ENCODE data around the gene LPP.
A peak's percentile ranks its signal among the peaks of the same experiment; 100 is the strongest.

The LPP gene

GRCh38 chr3:188900421-188900951, 746.5 kb downstream of the LPP start:
- H3K27me3 ChIP-seq (ENCODE audit: insufficient read depth, poor library complexity, severe bottlenecking), result no peaks in the 10 kb centered on the region
- DNase-seq (ENCODE audit: low spot score) (no peak), ATAC-seq (ENCODE audit: low read depth) (peak; percentile 93)
- no peaks in the 10 kb centered on the region for H3K9me3 ChIP-seq (ENCODE audit: severe bottlenecking)
- H3K27ac ChIP-seq (ENCODE audit: poor library complexity, severe bottlenecking), result peak overlapping the region; percentile 98
- no peak overlapping the region for H3K4me3 ChIP-seq (ENCODE audit: severe bottlenecking)
- H3K36me3 ChIP-seq (ENCODE audit: low read depth), result no peaks in the 10 kb centered on the region
- TF ChIP-seq, protein P1, sequence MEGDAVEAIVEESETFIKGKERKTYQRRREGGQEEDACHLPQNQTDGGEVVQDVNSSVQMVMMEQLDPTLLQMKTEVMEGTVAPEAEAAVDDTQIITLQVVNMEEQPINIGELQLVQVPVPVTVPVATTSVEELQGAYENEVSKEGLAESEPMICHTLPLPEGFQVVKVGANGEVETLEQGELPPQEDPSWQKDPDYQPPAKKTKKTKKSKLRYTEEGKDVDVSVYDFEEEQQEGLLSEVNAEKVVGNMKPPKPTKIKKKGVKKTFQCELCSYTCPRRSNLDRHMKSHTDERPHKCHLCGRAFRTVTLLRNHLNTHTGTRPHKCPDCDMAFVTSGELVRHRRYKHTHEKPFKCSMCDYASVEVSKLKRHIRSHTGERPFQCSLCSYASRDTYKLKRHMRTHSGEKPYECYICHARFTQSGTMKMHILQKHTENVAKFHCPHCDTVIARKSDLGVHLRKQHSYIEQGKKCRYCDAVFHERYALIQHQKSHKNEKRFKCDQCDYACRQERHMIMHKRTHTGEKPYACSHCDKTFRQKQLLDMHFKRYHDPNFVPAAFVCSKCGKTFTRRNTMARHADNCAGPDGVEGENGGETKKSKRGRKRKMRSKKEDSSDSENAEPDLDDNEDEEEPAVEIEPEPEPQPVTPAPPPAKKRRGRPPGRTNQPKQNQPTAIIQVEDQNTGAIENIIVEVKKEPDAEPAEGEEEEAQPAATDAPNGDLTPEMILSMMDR (IDR thresholded peaks at IDR 0.05; ENCODE audit: poor library complexity, severe bottlenecking), result no peak
- H3K4me1 ChIP-seq (ENCODE audit: insufficient read depth, poor library complexity, severe bottlenecking), result peaks cover 25% of the 10 kb centered on the region

GRCh38 chr3:188901126-188901525, 747.2 kb downstream of the LPP start:
- no peak for DNase-seq (ENCODE audit: low spot score)
- peaks cover 25% of the 10 kb centered on the region for H3K4me1 ChIP-seq (ENCODE audit: insufficient read depth, poor library complexity, severe bottlenecking)
- TF ChIP-seq, protein P1 (IDR thresholded peaks at IDR 0.05; ENCODE audit: poor library complexity, severe bottlenecking), result no peak
- no peak overlapping the region for H3K4me3 ChIP-seq (ENCODE audit: severe bottlenecking)
- H3K9me3 ChIP-seq (ENCODE audit: severe bottlenecking), result no peaks in the 10 kb centered on the region
- no peak for ATAC-seq (ENCODE audit: low read depth)
- no peaks in the 10 kb centered on the region for H3K27me3 ChIP-seq (ENCODE audit: insufficient read depth, poor library complexity, severe bottlenecking)
- peak overlapping the region; percentile 98 for H3K27ac ChIP-seq (ENCODE audit: poor library complexity, severe bottlenecking)
- no peaks in the 10 kb centered on the region for H3K36me3 ChIP-seq (ENCODE audit: low read depth)

DNA sequence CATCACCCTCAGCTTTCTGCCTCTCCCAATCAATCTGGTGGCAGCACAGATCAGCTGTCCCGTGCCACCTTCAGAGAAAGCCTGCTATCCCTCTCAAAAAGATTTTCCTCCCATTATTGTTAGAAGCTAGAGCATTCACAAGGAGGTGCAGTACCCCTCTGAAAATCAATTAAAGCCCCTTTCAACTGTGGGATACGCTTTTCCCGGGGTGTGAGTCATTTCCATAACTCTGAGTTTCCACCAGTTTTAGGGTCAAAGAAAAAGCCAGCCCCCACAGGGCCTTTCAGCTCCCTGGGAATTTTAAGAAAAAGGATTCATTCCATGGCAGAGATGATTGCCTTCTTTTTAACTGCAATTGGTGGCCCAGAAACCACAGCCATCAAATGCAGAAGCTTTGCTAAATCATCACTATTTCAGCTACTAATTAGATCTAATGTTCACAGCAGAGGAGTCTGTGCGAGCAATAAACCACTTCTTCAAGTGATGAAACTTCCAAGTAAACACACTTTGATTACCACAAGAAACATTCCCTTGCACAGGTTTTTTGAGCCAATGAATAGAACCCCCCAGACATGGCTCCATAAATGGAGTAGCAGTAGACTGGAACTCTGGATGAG, 747.8 kb downstream of the LPP start:
- Histone ChIP-seq H3K4me3 (ENCODE audit: severe bottlenecking) (no peak overlapping the region), H3K27me3 (ENCODE audit: insufficient read depth, poor library complexity, severe bottlenecking) (no peaks in the 10 kb centered on the region), H3K9me3 (ENCODE audit: severe bottlenecking) (no peaks in the 10 kb centered on the region), H3K36me3 (ENCODE audit: low read depth) (no peaks in the 10 kb centered on the region), H3K27ac (ENCODE audit: poor library complexity, severe bottlenecking) (peak overlapping the region; percentile 98), H3K4me1 (ENCODE audit: insufficient read depth, poor library complexity, severe bottlenecking) (peaks cover 25% of the 10 kb centered on the region)
- ATAC-seq (ENCODE audit: low read depth) (no peak), DNase-seq (ENCODE audit: low spot score) (no peak)
- TF ChIP-seq, protein P1 (IDR thresholded peaks at IDR 0.05; ENCODE audit: poor library complexity, severe bottlenecking), result no peak

- H3K4me1 ChIP-seq (ENCODE audit: insufficient read depth, poor library complexity, severe bottlenecking), result peaks cover 21% of the 10 kb centered on the region
- H3K27ac ChIP-seq (ENCODE audit: poor library complexity, severe bottlenecking), result no peak overlapping the region
- H3K9me3 ChIP-seq (ENCODE audit: severe bottlenecking), result no peaks in the 10 kb centered on the region
- no peak for DNase-seq (ENCODE audit: low spot score)
- ATAC-seq (ENCODE audit: low read depth), result no peak
- no peak overlapping the region for H3K4me3 ChIP-seq (ENCODE audit: severe bottlenecking)
- no peaks in the 10 kb centered on the region for H3K36me3 ChIP-seq (ENCODE audit: low read depth)
- TF ChIP-seq, protein P1 (IDR thresholded peaks at IDR 0.05; ENCODE audit: poor library complexity, severe bottlenecking), result no peak
- no peaks in the 10 kb centered on the region for H3K27me3 ChIP-seq (ENCODE audit: insufficient read depth, poor library complexity, severe bottlenecking)
These were observed 750.7 kb downstream of the LPP start for GRCh38 chr3:188904670-188905069.

DNA sequence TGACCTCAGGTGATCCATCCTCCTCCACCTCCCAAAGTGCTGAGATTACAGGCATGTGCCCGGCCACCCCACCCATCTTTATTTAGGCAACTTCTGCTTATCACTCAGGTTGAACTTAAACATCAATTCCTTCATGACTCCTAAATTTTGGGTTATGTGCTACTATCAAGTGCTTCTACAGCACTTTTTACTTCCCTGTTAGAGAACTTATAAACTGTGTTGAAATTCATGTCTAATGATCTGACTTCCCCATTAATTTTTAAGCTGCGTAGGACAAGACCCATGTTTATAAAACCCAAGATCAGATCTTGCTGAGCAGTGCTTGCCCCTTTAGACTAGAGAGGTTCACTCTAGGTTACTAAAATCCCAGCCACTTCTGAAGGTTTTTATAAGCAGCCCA, 751.6 kb downstream of the LPP start:
- Histone ChIP-seq H3K4me3 (ENCODE audit: severe bottlenecking) (no peak overlapping the region), H3K4me1 (ENCODE audit: insufficient read depth, poor library complexity, severe bottlenecking) (peaks cover 12% of the 10 kb centered on the region), H3K36me3 (ENCODE audit: low read depth) (no peaks in the 10 kb centered on the region), H3K27me3 (ENCODE audit: insufficient read depth, poor library complexity, severe bottlenecking) (no peaks in the 10 kb centered on the region), H3K9me3 (ENCODE audit: severe bottlenecking) (no peaks in the 10 kb centered on the region), H3K27ac (ENCODE audit: poor library complexity, severe bottlenecking) (no peak overlapping the region)
- no peak for DNase-seq (ENCODE audit: low spot score)
- no peak for ATAC-seq (ENCODE audit: low read depth)
- TF ChIP-seq, protein P1 (IDR thresholded peaks at IDR 0.05; ENCODE audit: poor library complexity, severe bottlenecking), result no peak
